K562 (cell line): Measurements from ENCODE around the gene INO80. TPM values are rescaled to one million over a fixed set of nuclear protein-coding genes. Genes with fewer than 3 reads are reported as not detected.
A peak's percentile ranks its signal among the peaks of the same experiment; 100 is the strongest.

Source experiments
- ATAC-seq: fragments of 200-7000 bp; cut with Tn5 transposase; 3 replicates; pipeline ENCODE4 v1.9.1; 2020; ENCODE audit warnings: moderate library complexity
- BruUV-seq: library from RNA; stranded (reverse); fragments of 400-500 nt; replicated peaks from 2 replicates; lab custom pipeline; 2021; lab: Mats Ljungman, UMichigan
- CTCF ChIA-PET: fragments of 300-600 bp; formaldehyde crosslinking; extraction: SDS; loops from one replicate; lab custom pipeline; 2021; ENCODE audit warnings: low intra/inter-chr PET ratio; lab: Yijun Ruan, JAX
- POLR2A ChIA-PET: fragments of 300-600, 350-650 bp; sonication (Branson Sonifier 250); formaldehyde crosslinking; extraction: SDS; loops from one replicate; lab custom pipeline; 2021; ENCODE audit warnings: antibody characterized with exemption, inconsistent platforms; lab: Yijun Ruan, JAX
- DNase-seq, 4 experiments: peaks; one replicate each; pipeline versions ENCODE4 v3.0.0 to v3.0.0-alpha.2; 2011 to 2018; ENCODE audit warnings: low spot score in 3 of 4, mixed read lengths in 3 of 4; ENCODE audit errors: extremely low read depth in 1 of 4
- FAIRE-seq: peaks from 2 replicates; lab custom pipeline; 2011; peaks lifted over from hg19 to GRCh38; lab: Jason Lieb, UNC
- H2AFZ ChIP-seq: 2 replicates; pipeline ENCODE4 v1.6.0; 2011; ENCODE audit warnings: low read depth, low read length, control low read depth, inconsistent platforms
- H3K27ac ChIP-seq: fragments of 200-600 bp; 3 replicates; pipeline ENCODE4 v1.8.0; 2011; ENCODE audit warnings: low read depth, mild to moderate bottlenecking, control low read depth, inconsistent platforms, low read length, moderate library complexity, mixed read lengths; ENCODE audit errors: extremely low read depth
- H3K27me3 ChIP-seq, 2 experiments: fragments of 300-600 bp in 1 of 2; 2 replicates in 1 of 2; 3 replicates in 1 of 2; pipeline versions ENCODE4 v1.6.0 to v1.8.0; 2011; ENCODE audit warnings: inconsistent platforms in 2 of 2, low read length in 2 of 2, mild to moderate bottlenecking in 1 of 2, mixed read lengths in 1 of 2, moderate library complexity in 1 of 2; ENCODE audit not compliant: control insufficient read depth in 2 of 2, insufficient read depth in 2 of 2
- H3K36me3 ChIP-seq: fragments of 300-600 bp; 3 replicates; pipeline ENCODE4 v1.8.0; 2011; ENCODE audit warnings: mild to moderate bottlenecking, low read length, inconsistent platforms; ENCODE audit not compliant: control insufficient read depth, insufficient read depth
- H3K4me1 ChIP-seq, 2 experiments: fragments of 200-600 bp in 1 of 2; replicated peaks in 1 of 2; 2 replicates in 1 of 2; 3 replicates in 1 of 2; pipeline versions ENCODE4 v1.5.1 to v1.8.0; 2011; ENCODE audit warnings: inconsistent platforms in 2 of 2, low read length in 2 of 2, mild to moderate bottlenecking in 1 of 2, mixed read lengths in 1 of 2, moderate library complexity in 1 of 2; ENCODE audit not compliant: control insufficient read depth in 2 of 2, insufficient read depth in 2 of 2
- H3K4me2 ChIP-seq: 2 replicates; pipeline ENCODE4 v1.6.1; 2011; ENCODE audit warnings: low read length, control low read depth, inconsistent platforms, mixed read lengths; ENCODE audit not compliant: insufficient read depth
- H3K4me3 ChIP-seq: fragments of 200-600 bp; sonication (generic), shearing (Covaris generic); 2 replicates; pipeline ENCODE4 v1.5.1; 2016; ENCODE audit warnings: control low read depth, inconsistent platforms
- H3K79me2 ChIP-seq: fragments of 200-600 bp; 3 replicates; pipeline ENCODE4 v1.8.0; 2011; ENCODE audit warnings: low read length, inconsistent platforms; ENCODE audit not compliant: control insufficient read depth, insufficient read depth
- H3K9ac ChIP-seq, 2 experiments: 2 replicates each; pipeline versions ENCODE4 v1.6.0 to v1.6.1; 2011; ENCODE audit warnings: low read depth in 2 of 2, low read length in 2 of 2, control low read depth in 1 of 2, inconsistent platforms in 1 of 2, mild to moderate bottlenecking in 1 of 2, mixed read lengths in 1 of 2; ENCODE audit not compliant: insufficient read depth in 1 of 2
- H3K9me1 ChIP-seq: one replicate; pipeline ENCODE4 v1.6.0; 2011; ENCODE audit warnings: inconsistent platforms, mild to moderate bottlenecking, low read length, moderate library complexity; ENCODE audit not compliant: control insufficient read depth, insufficient read depth
- H3K9me3 ChIP-seq: replicated peaks from 2 replicates; pipeline ENCODE4 v1.5.1; 2011; ENCODE audit warnings: low read depth, low read length, inconsistent platforms; ENCODE audit not compliant: control insufficient read depth, insufficient read depth
- H4K20me1 ChIP-seq: replicated peaks from 2 replicates; pipeline ENCODE4 v1.6.1; 2011; ENCODE audit warnings: low read length, inconsistent platforms, mixed read lengths; ENCODE audit not compliant: control insufficient read depth, insufficient read depth
- BMI1 ChIP-seq: fragments of 150-350 bp; IDR thresholded peaks from 2 replicates; pipeline ENCODE4 v1.6.1; 2014; ENCODE audit warnings: low read length
- GATA2 ChIP-seq: sonication (generic); formaldehyde crosslinking; IDR thresholded peaks from 2 replicates; pipeline ENCODE4 v1.4.0; 2020; ENCODE audit warnings: mild to moderate bottlenecking, missing genetic modification reagents
- GTF2F1 ChIP-seq: IDR thresholded peaks from 2 replicates; pipeline ENCODE4 v1.6.1; 2011; ENCODE audit warnings: low read depth, low read length, improper control_type of control experiment
- HDAC1 ChIP-seq, 2 experiments: fragments of 450-650 bp; IDR thresholded peaks; 2 replicates each; pipeline ENCODE4 v1.6.1; 2016 to 2017; ENCODE audit warnings: inconsistent platforms in 1 of 2, mild to moderate bottlenecking in 1 of 2, moderate library complexity in 1 of 2
- HNRNPH1 ChIP-seq: fragments of 200-400 bp; formaldehyde crosslinking; optimal IDR thresholded peaks from 2 replicates; pipeline ENCODE3; 2017; ENCODE audit warnings: low read depth, mild to moderate bottlenecking, low read length, moderate library complexity
- POLR2B ChIP-seq: fragments of 450-650 bp; IDR thresholded peaks from 2 replicates; pipeline ENCODE4 v1.6.1; 2018; ENCODE audit warnings: low read depth; ENCODE audit not compliant: partially characterized antibody
- PREB ChIP-seq: sonication (generic); formaldehyde crosslinking; IDR thresholded peaks from 2 replicates; pipeline ENCODE4 v1.8.1; 2023; ENCODE audit warnings: mild to moderate bottlenecking, missing genetic modification reagents
- SIN3A ChIP-seq, 2 experiments: fragments of 150-350 bp in 1 of 2; IDR thresholded peaks; 2 replicates each; pipeline ENCODE4 v1.6.1; 2011 to 2016; ENCODE audit warnings: borderline replicate concordance in 2 of 2, low read depth in 2 of 2, low read length in 2 of 2, mild to moderate bottlenecking in 2 of 2, moderate library complexity in 2 of 2; ENCODE audit not compliant: control insufficient read depth in 1 of 2
- ZFP36 ChIP-seq: fragments of 150-350 bp; IDR thresholded peaks from 2 replicates; pipeline ENCODE4 v1.6.1; 2018; ENCODE audit warnings: low read length, low read depth; ENCODE audit not compliant: partially characterized antibody
- ZNF395 ChIP-seq: fragments of 200-800 bp; sonication (Bioruptor generic); IDR thresholded peaks from 2 replicates; pipeline ENCODE4 v1.6.1; 2017; ENCODE audit warnings: missing genetic modification characterization, missing compliant biosample characterization
- WGBS: fragments of 100-300 bp; shearing (Covaris generic); methylation state at CpG from one replicate; pipeline ENCODE4 v1.1.6; 2016; ENCODE audit warnings: low coverage, mixed read lengths; ENCODE audit not compliant: insufficient coverage; ENCODE audit errors: missing lambda C conversion rate; 5-methylcytosine and 5-hydroxymethylcytosine counted together
- in situ Hi-C: fragments of 300-500 bp; cut with MboI; formaldehyde crosslinking; loops from 4 replicates; pipeline ENCODE4 v1.15.0; 2018; ENCODE audit warnings: inconsistent platforms, mixed read lengths
- intact Hi-C: fragments of 100-400 bp; cut with micrococcal nuclease; formaldehyde crosslinking; loops from 2 replicates; pipeline ENCODE4 v1.14.2; 2022
- polyA plus RNA-seq, 8 experiments: library from polyadenylated mRNA; depleted of rRNA in 4 of 8; stranded (reverse) in 5 of 8; unstranded in 3 of 8; fragments of >200 nt; fragmentation: Nextera tagmentation in 2 of 8; fragmentation: Illumina TruSeq in 1 of 8; extraction: Ambion mirVana in 2 of 8; extraction: Trizol in 1 of 8; gene quantifications; 2 replicates each; pipeline versions ENCODE4 v1.2.1 to v1.2.3, GENCODE V29; 2011 to 2014; ENCODE audit warnings: inconsistent platforms in 1 of 8, missing spikeins in 1 of 8
- total RNA-seq, 7 experiments: library from RNA; depleted of rRNA in 6 of 7; stranded (reverse); fragments of >200 nt in 6 of 7; fragmentation: Illumina TruSeq in 2 of 7; extraction: Trizol in 2 of 7; gene quantifications; 2 replicates each; pipeline versions ENCODE4 v1.2.1 to v1.2.3, GENCODE V29; 2011 to 2021; ENCODE audit warnings: low replicate concordance in 1 of 7
- TF ChIP-seq, protein P1 (sequence below): fragments of 250-450 bp; sonication (Bioruptor Pico); IDR thresholded peaks from 2 replicates; pipeline ENCODE4 v1.8.0; 2022; ENCODE audit warnings: moderate library complexity, mild to moderate bottlenecking, inconsistent platforms
- TF ChIP-seq, protein P2 (sequence below): sonication (generic); formaldehyde crosslinking; IDR thresholded peaks from 2 replicates; pipeline ENCODE4 v1.8.0; 2023; ENCODE audit warnings: mild to moderate bottlenecking, missing genetic modification reagents

Gene INO80
- total and polyA plus RNA-seq, 9 of the 15 experiments (the other 6 are each of a cell fraction or from before 2014, with no cell fraction given), result 1.1 to 25.7 (median 19.9) TPM

DNA sequence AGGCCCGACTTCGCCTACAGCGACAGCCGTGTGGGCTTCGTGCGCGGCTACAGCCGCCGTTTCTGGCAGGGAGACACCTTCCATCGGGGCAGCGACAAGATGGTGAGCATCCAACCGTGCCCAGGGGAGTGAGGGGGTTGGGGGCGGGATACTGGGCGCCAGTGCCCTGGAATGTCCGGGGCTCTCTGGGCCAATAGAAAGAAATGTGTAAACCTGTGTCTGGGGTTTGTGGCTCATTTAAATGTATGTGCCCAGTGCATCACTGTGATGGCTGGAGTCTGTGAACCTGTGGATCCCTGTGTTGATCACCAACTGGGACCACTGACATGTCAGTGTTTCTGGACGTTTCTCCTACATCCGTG, 162.4 kb downstream of the INO80 start:
- TSS peak; percentile 64 for BruUV-seq
- Histone ChIP-seq H3K27ac (no peak overlapping the region; the same call in 2 of the 3 replicates), H3K27me3 (no peaks in the 10 kb centered on the region; a peak in 1 of 5 replicates)
- no peak for TF ChIP-seq PREB
- TF ChIP-seq, protein P1, sequence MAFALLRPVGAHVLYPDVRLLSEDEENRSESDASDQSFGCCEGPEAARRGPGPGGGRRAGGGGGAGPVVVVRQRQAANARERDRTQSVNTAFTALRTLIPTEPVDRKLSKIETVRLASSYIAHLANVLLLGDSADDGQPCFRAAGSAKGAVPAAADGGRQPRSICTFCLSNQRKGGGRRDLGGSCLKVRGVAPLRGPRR (CRISPR knock-in tag), result no peak
- TF ChIP-seq, protein P2, sequence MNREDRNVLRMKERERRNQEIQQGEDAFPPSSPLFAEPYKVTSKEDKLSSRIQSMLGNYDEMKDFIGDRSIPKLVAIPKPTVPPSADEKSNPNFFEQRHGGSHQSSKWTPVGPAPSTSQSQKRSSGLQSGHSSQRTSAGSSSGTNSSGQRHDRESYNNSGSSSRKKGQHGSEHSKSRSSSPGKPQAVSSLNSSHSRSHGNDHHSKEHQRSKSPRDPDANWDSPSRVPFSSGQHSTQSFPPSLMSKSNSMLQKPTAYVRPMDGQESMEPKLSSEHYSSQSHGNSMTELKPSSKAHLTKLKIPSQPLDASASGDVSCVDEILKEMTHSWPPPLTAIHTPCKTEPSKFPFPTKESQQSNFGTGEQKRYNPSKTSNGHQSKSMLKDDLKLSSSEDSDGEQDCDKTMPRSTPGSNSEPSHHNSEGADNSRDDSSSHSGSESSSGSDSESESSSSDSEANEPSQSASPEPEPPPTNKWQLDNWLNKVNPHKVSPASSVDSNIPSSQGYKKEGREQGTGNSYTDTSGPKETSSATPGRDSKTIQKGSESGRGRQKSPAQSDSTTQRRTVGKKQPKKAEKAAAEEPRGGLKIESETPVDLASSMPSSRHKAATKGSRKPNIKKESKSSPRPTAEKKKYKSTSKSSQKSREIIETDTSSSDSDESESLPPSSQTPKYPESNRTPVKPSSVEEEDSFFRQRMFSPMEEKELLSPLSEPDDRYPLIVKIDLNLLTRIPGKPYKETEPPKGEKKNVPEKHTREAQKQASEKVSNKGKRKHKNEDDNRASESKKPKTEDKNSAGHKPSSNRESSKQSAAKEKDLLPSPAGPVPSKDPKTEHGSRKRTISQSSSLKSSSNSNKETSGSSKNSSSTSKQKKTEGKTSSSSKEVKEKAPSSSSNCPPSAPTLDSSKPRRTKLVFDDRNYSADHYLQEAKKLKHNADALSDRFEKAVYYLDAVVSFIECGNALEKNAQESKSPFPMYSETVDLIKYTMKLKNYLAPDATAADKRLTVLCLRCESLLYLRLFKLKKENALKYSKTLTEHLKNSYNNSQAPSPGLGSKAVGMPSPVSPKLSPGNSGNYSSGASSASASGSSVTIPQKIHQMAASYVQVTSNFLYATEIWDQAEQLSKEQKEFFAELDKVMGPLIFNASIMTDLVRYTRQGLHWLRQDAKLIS (CRISPR knock-in tag), result 0 out of 2 replicates have a peak, but pooled peaks have one; percentile 1
- no peak for TF ChIP-seq HNRNPH1
- TF ChIP-seq ZFP36, result no peak
- TF ChIP-seq POLR2B, result peak; percentile 9
- TF ChIP-seq HDAC1 (IDR thresholded peaks at IDR 0.05), result 0 out of 4 replicates have a peak, but pooled peaks of 1 of the 2 experiments have one; percentile 4
- no peak for TF ChIP-seq GATA2 (CRISPR knock-in tag)
- TF ChIP-seq SIN3A (IDR thresholded peaks at IDR 0.05; ENCODE audit: borderline replicate concordance in 2 of 2, control insufficient read depth in 1 of 2, low read depth in 2 of 2, low read length in 2 of 2), result no peak
- no peak for TF ChIP-seq BMI1
- no peak for TF ChIP-seq ZNF395 (CRISPR knock-in tag)
- TF ChIP-seq GTF2F1, result no peak

More for the DNA sequence above, 162.4 kb downstream of the INO80 start:
- in situ Hi-C loops (no loop called here), intact Hi-C loops (no loop called here)
- Histone ChIP-seq H3K4me3 (peak overlapping the region; percentile 61), H3K4me1 (peaks cover 16 to 33% of the 10 kb centered on the region in 2 experiments; a peak in 4 of 5 replicates), H3K4me2 (peak overlapping the region; percentile 80), H2AFZ (peak overlapping the region; percentile 85), H3K9ac (peak overlapping the region; percentile 84 to 94; a peak in 3 of 4 replicates), H3K9me3 (no peaks in the 10 kb centered on the region), H4K20me1 (peaks cover 5% of the 10 kb centered on the region; the same call in 1 of the 2 replicates), H3K9me1 (peaks cover 2% of the 10 kb centered on the region), H3K79me2 (peaks cover 9% of the 10 kb centered on the region; the same call in 2 of the 3 replicates), H3K36me3 (no peaks in the 10 kb centered on the region; the same call in 2 of the 3 replicates)
- 7% methylated on average over 17 of the region's 17 CpGs for WGBS
- ChIA-PET CTCF (no interaction called here), POLR2A (interaction anchor here (0.6 to 3.1 kb wide), 9 partner anchors 8 to 379 kb away, joined by 3 to 17 read pairs (median 4); partner anchors contain the start of genes DLL4, NUSAP1 and OIP5)
- ATAC-seq (no peak), DNase-seq (no peak), FAIRE-seq (no peak)
